ENCODE measurements around the gene POU2F1. TPM values are rescaled to one million over a fixed set of nuclear protein-coding genes. Genes with fewer than 3 reads are reported as not detected.

POU2F1 gene
- total RNA-seq, 1 experiment from 2014 or later, result 29.6 TPM

GRCh38 chr1:167423684-167424619, 203.3 kb downstream of the POU2F1 start:
- intact Hi-C loops (cut with micrococcal nuclease; ENCODE audit: unreplicated experiment), result no loop called here
- ChIA-PET POLR2A (no interaction called here), CTCF (no interaction called here)
- H3K4me3 ChIP-seq (ENCODE audit: low read depth, low read length), result no peak overlapping the region
- no peaks in the 10 kb centered on the region for H3K9me3 ChIP-seq
- BruUV-seq (replicated peaks), result no TSS peak
- no peaks in the 10 kb centered on the region for H3K4me1 Mint-ChIP-seq (ENCODE audit: low read depth, unreplicated experiment)
- no peaks in the 10 kb centered on the region for H3K27me3 ChIP-seq (replicated peaks; ENCODE audit: control insufficient read depth, insufficient read depth, low read length)
- H3K36me3 ChIP-seq (ENCODE audit: control insufficient read depth, insufficient read depth, low read length), result no peaks in the 10 kb centered on the region
- no peak overlapping the region for H3K4me3 Mint-ChIP-seq (ENCODE audit: unreplicated experiment)
- H3K27ac Mint-ChIP-seq (ENCODE audit: unreplicated experiment), result no peak overlapping the region
- H3K27me3 Mint-ChIP-seq (ENCODE audit: insufficient read depth, unreplicated experiment), result no peaks in the 10 kb centered on the region
- no peaks in the 10 kb centered on the region for H3K4me1 ChIP-seq
- no peak for TF ChIP-seq CTCF (IDR thresholded peaks at IDR 0.05; ENCODE audit: insufficient read depth in 1 of 2, low read depth in 1 of 2, low read length in 1 of 2, severe bottlenecking in 1 of 2, unreplicated experiment in 1 of 2)
- no peak for DNase-seq
- peaks cover 12% of the 10 kb centered on the region for H3K36me3 Mint-ChIP-seq (ENCODE audit: insufficient read depth, unreplicated experiment)
- no peaks in the 10 kb centered on the region for H3K9me3 Mint-ChIP-seq (ENCODE audit: unreplicated experiment)

- no peaks in the 10 kb centered on the region for H3K27me3 Mint-ChIP-seq (ENCODE audit: insufficient read depth, unreplicated experiment)
- H3K36me3 ChIP-seq (ENCODE audit: control insufficient read depth, insufficient read depth, low read length), result no peaks in the 10 kb centered on the region
- no peak overlapping the region for H3K4me3 Mint-ChIP-seq (ENCODE audit: unreplicated experiment)
- H3K27ac Mint-ChIP-seq (ENCODE audit: unreplicated experiment), result no peak overlapping the region
- intact Hi-C loops (cut with micrococcal nuclease; ENCODE audit: unreplicated experiment), result no loop called here
- no peaks in the 10 kb centered on the region for H3K4me1 ChIP-seq
- H3K27me3 ChIP-seq (replicated peaks; ENCODE audit: control insufficient read depth, insufficient read depth, low read length), result no peaks in the 10 kb centered on the region
- no peak for DNase-seq
- TF ChIP-seq CTCF (IDR thresholded peaks at IDR 0.05; ENCODE audit: insufficient read depth in 1 of 2, low read depth in 1 of 2, low read length in 1 of 2, severe bottlenecking in 1 of 2, unreplicated experiment in 1 of 2), result no peak
- CTCF ChIA-PET, result no interaction called here
- H3K36me3 Mint-ChIP-seq (ENCODE audit: insufficient read depth, unreplicated experiment), result peaks cover 12% of the 10 kb centered on the region
- H3K4me3 ChIP-seq (ENCODE audit: low read depth, low read length), result no peak overlapping the region
- BruUV-seq (replicated peaks), result no TSS peak
- H3K9me3 ChIP-seq, result no peaks in the 10 kb centered on the region
- H3K9me3 Mint-ChIP-seq (ENCODE audit: unreplicated experiment), result no peaks in the 10 kb centered on the region
- POLR2A ChIA-PET, result no interaction called here
- no peaks in the 10 kb centered on the region for H3K4me1 Mint-ChIP-seq (ENCODE audit: low read depth, unreplicated experiment)
Observed at GRCh38 chr1:167425482-167425881, 204.8 kb downstream of the POU2F1 start.

GRCh38 chr1:167426716-167427115, 206.0 kb downstream of the POU2F1 start:
- no TSS peak for BruUV-seq (replicated peaks)

More at GRCh38 chr1:167426716-167427115, 206.0 kb downstream of the POU2F1 start:
- no peaks in the 10 kb centered on the region for H3K27me3 ChIP-seq (replicated peaks; ENCODE audit: control insufficient read depth, insufficient read depth, low read length)
- H3K27ac Mint-ChIP-seq (ENCODE audit: unreplicated experiment), result no peak overlapping the region
- H3K4me3 ChIP-seq (ENCODE audit: low read depth, low read length), result no peak overlapping the region
- H3K4me1 ChIP-seq, result no peaks in the 10 kb centered on the region
- no peaks in the 10 kb centered on the region for H3K36me3 ChIP-seq (ENCODE audit: control insufficient read depth, insufficient read depth, low read length)
- POLR2A ChIA-PET, result no interaction called here
- no peak overlapping the region for H3K4me3 Mint-ChIP-seq (ENCODE audit: unreplicated experiment)
- CTCF ChIA-PET, result no interaction called here
- intact Hi-C loops (cut with micrococcal nuclease; ENCODE audit: unreplicated experiment), result no loop called here
- no peaks in the 10 kb centered on the region for H3K4me1 Mint-ChIP-seq (ENCODE audit: low read depth, unreplicated experiment)
- no peak for TF ChIP-seq CTCF (IDR thresholded peaks at IDR 0.05; ENCODE audit: insufficient read depth in 1 of 2, low read depth in 1 of 2, low read length in 1 of 2, severe bottlenecking in 1 of 2, unreplicated experiment in 1 of 2)
- H3K9me3 ChIP-seq, result no peaks in the 10 kb centered on the region
- no peaks in the 10 kb centered on the region for H3K9me3 Mint-ChIP-seq (ENCODE audit: unreplicated experiment)
- H3K36me3 Mint-ChIP-seq (ENCODE audit: insufficient read depth, unreplicated experiment), result peaks cover 12% of the 10 kb centered on the region
- H3K27me3 Mint-ChIP-seq (ENCODE audit: insufficient read depth, unreplicated experiment), result no peaks in the 10 kb centered on the region
- no peak for DNase-seq

All from Caco-2 (cell line).